HepG2 (cell line): ENCODE results near the gene CLEC10A. TPM values are rescaled to one million over a fixed set of nuclear protein-coding genes. Genes with fewer than 3 reads are reported as not detected.

Source experiments
- ATAC-seq: fragments of 200-7000 bp; cut with Tn5 transposase; 3 replicates; pipeline ENCODE4 v1.9.1; 2020; ENCODE audit warnings: mild to moderate bottlenecking, moderate library complexity
- BruUV-seq: library from RNA; stranded (reverse); fragments of 400-500 nt; replicated peaks from 2 replicates; lab custom pipeline; 2021; lab: Mats Ljungman, UMichigan
- CTCF ChIA-PET: fragments of 300-600 bp; formaldehyde crosslinking; extraction: SDS; loops from one replicate; lab custom pipeline; 2021; ENCODE audit warnings: low total read pairs, inconsistent platforms, low intra/inter-chr PET ratio; lab: Yijun Ruan, JAX
- POLR2A ChIA-PET: fragments of 350-600 bp; sonication (Branson Sonifier 250); formaldehyde crosslinking; loops from one replicate; lab custom pipeline; 2020; ENCODE audit warnings: antibody characterized with exemption, inconsistent platforms; lab: Yijun Ruan, JAX
- DNase-seq: peaks from one replicate; pipeline ENCODE4 v3.0.0-alpha.2; 2015; ENCODE audit warnings: low spot score
- FAIRE-seq: peaks from 3 replicates; lab custom pipeline; 2011; peaks lifted over from hg19 to GRCh38; lab: Jason Lieb, UNC
- H2AFZ ChIP-seq: one replicate; pipeline ENCODE4 v1.6.1; 2011; ENCODE audit warnings: low read length, inconsistent platforms
- H3K27ac ChIP-seq: fragments of 300-600 bp; 3 replicates; pipeline ENCODE4 v1.8.0; 2011; ENCODE audit warnings: mixed run types, mild to moderate bottlenecking, mixed read lengths, low read length, inconsistent platforms; ENCODE audit not compliant: insufficient read depth; ENCODE audit errors: extremely low read length
- H3K27me3 ChIP-seq, 2 experiments: fragments of 200-600 bp in 1 of 2; 2 replicates in 1 of 2; 3 replicates in 1 of 2; pipeline versions ENCODE4 v1.6.0 to v1.8.0; 2011; ENCODE audit warnings: low read length in 2 of 2, mild to moderate bottlenecking in 2 of 2, moderate library complexity in 2 of 2, inconsistent platforms in 1 of 2; ENCODE audit not compliant: insufficient read depth in 2 of 2, control insufficient read depth in 1 of 2
- H3K36me3 ChIP-seq, 2 experiments: fragments of 200-600 bp in 1 of 2; replicated peaks in 1 of 2; 2 replicates in 1 of 2; 3 replicates in 1 of 2; pipeline versions ENCODE4 v1.5.1 to v1.8.0; 2011; ENCODE audit warnings: low read length in 2 of 2, inconsistent platforms in 1 of 2; ENCODE audit not compliant: insufficient read depth in 2 of 2, control insufficient read depth in 1 of 2
- H3K4me1 ChIP-seq: 2 replicates; pipeline ENCODE4 v1.5.1; 2012; ENCODE audit warnings: low read length, inconsistent platforms; ENCODE audit not compliant: insufficient read depth
- H3K4me2 ChIP-seq: 2 replicates; pipeline ENCODE4 v1.6.0; 2011; ENCODE audit warnings: low read depth, low read length, inconsistent platforms
- H3K4me3 ChIP-seq, 3 experiments: fragments of 200-600 bp in 1 of 3; sonication (generic), shearing (Covaris generic) in 1 of 3; replicated peaks in 1 of 3; 2 replicates each; pipeline ENCODE4 v1.5.1; 2011 to 2016; ENCODE audit warnings: low read length in 3 of 3, inconsistent platforms in 2 of 3, low read depth in 2 of 3, mild to moderate bottlenecking in 2 of 3, control low read depth in 1 of 3, mixed read lengths in 1 of 3; ENCODE audit not compliant: insufficient read depth in 1 of 3
- H3K79me2 ChIP-seq: one replicate; pipeline ENCODE4 v1.6.1; 2011; ENCODE audit warnings: low read length, inconsistent platforms; ENCODE audit not compliant: insufficient read depth
- H3K9ac ChIP-seq: 2 replicates; pipeline ENCODE4 v1.6.0; 2011; ENCODE audit warnings: mild to moderate bottlenecking, low read depth, low read length, inconsistent platforms; ENCODE audit not compliant: insufficient read depth
- H3K9me3 ChIP-seq: 2 replicates; pipeline ENCODE4 v1.5.1; 2012; ENCODE audit warnings: mild to moderate bottlenecking, low read length
- H4K20me1 ChIP-seq: 2 replicates; pipeline ENCODE4 v1.6.0; 2011; ENCODE audit warnings: inconsistent platforms, mild to moderate bottlenecking, low read length, moderate library complexity; ENCODE audit not compliant: insufficient read depth
- CSRNP2 ChIP-seq: sonication (generic); formaldehyde crosslinking; conservative IDR thresholded peaks from 2 replicates; pipeline ENCODE4 v1.8.0; 2022; ENCODE audit warnings: low read depth, missing genetic modification reagents
- GABPA ChIP-seq, 2 experiments: IDR thresholded peaks; 2 replicates each; pipeline ENCODE4 v1.6.1; 2011 to 2016; ENCODE audit warnings: low read depth in 2 of 2, low read length in 1 of 2, missing biosample characterization in 1 of 2, missing genetic modification characterization in 1 of 2
- MAFK ChIP-seq, 2 experiments: IDR thresholded peaks in 1 of 2; conservative IDR thresholded peaks in 1 of 2; 2 replicates each; pipeline ENCODE4 v1.6.1; 2011; ENCODE audit warnings: improper control_type of control experiment in 2 of 2, low read length in 2 of 2
- PAX8 ChIP-seq: sonication (generic); formaldehyde crosslinking; IDR thresholded peaks from 2 replicates; pipeline ENCODE4 v1.8.0; 2022; ENCODE audit warnings: mild to moderate bottlenecking, missing genetic modification reagents, borderline replicate concordance
- PCBP1 ChIP-seq: fragments of 200-400 bp; formaldehyde crosslinking; IDR thresholded peaks from 2 replicates; pipeline ENCODE4 v1.6.1; 2017; ENCODE audit warnings: mild to moderate bottlenecking, low read depth, low read length, borderline replicate concordance
- SP4 ChIP-seq: sonication (generic); formaldehyde crosslinking; IDR thresholded peaks from 2 replicates; pipeline ENCODE4 v1.8.1; 2023; ENCODE audit warnings: mild to moderate bottlenecking, missing genetic modification reagents
- TAF15 ChIP-seq: fragments of 200-400 bp; formaldehyde crosslinking; IDR thresholded peaks from one replicate; pipeline ENCODE4 v1.6.1; 2018; ENCODE audit warnings: mild to moderate bottlenecking, low read depth, low read length; ENCODE audit not compliant: poor library complexity, severe bottlenecking
- TBL1XR1 ChIP-seq: fragments of 150-350 bp; IDR thresholded peaks from 2 replicates; pipeline ENCODE4 v1.6.1; 2014; ENCODE audit warnings: borderline replicate concordance, low read length; ENCODE audit not compliant: partially characterized antibody
- ZNF605 ChIP-seq: sonication (generic); formaldehyde crosslinking; IDR thresholded peaks from 2 replicates; pipeline ENCODE4 v1.8.0; 2022; ENCODE audit warnings: mild to moderate bottlenecking, missing genetic modification reagents
- WGBS: methylation state at CpG from one replicate; pipeline ENCODE4 v1.1.6; 2017; ENCODE audit warnings: low lambda C conversion rate; 5-methylcytosine and 5-hydroxymethylcytosine counted together
- in situ Hi-C: cut with HindIII; loops from 2 replicates; pipeline ENCODE4 v1.10.0; 2017; ENCODE audit warnings: low pct_unique_long_range_greater_than_20kb; ENCODE audit not compliant: extremely low pct_ligation_motif_present
- intact Hi-C: fragments of 100-400 bp; cut with micrococcal nuclease; formaldehyde crosslinking; loops from one replicate; pipeline ENCODE4 v1.10.0; 2022; ENCODE audit not compliant: unreplicated experiment
- polyA plus RNA-seq, 8 experiments: library from polyadenylated mRNA; depleted of rRNA in 3 of 8; stranded (reverse) in 7 of 8; unstranded in 1 of 8; fragments of >200 nt; fragmentation: Illumina TruSeq in 4 of 8; extraction: Trizol in 4 of 8; gene quantifications; 2 replicates each; pipeline versions ENCODE4 v1.2.1 to v1.2.3, GENCODE V29; 2011 to 2016; ENCODE audit warnings: low read depth in 4 of 8, missing spikeins in 1 of 8, mixed read lengths in 1 of 8; ENCODE audit not compliant: insufficient read depth in 1 of 8
- total RNA-seq, 5 experiments: library from RNA; depleted of rRNA; stranded (reverse); fragments of >200 nt; fragmentation: Illumina TruSeq; extraction: Trizol; gene quantifications; 2 replicates each; pipeline ENCODE4 v1.2.3, GENCODE V29; 2016; ENCODE audit warnings: low read depth in 1 of 5
- TF ChIP-seq, protein P1 (sequence below): sonication (generic); formaldehyde crosslinking; IDR thresholded peaks from 2 replicates; pipeline ENCODE4 v1.4.0; 2020; ENCODE audit warnings: missing genetic modification reagents

Gene CLEC10A
- total and polyA plus RNA-seq, 2 of the 13 experiments (the other 11 are each of a cell fraction or from before 2014, with no cell fraction given): 0.33 TPM; not detected in 1

- TF ChIP-seq, protein P1, sequence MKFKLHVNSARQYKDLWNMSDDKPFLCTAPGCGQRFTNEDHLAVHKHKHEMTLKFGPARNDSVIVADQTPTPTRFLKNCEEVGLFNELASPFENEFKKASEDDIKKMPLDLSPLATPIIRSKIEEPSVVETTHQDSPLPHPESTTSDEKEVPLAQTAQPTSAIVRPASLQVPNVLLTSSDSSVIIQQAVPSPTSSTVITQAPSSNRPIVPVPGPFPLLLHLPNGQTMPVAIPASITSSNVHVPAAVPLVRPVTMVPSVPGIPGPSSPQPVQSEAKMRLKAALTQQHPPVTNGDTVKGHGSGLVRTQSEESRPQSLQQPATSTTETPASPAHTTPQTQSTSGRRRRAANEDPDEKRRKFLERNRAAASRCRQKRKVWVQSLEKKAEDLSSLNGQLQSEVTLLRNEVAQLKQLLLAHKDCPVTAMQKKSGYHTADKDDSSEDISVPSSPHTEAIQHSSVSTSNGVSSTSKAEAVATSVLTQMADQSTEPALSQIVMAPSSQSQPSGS (CRISPR knock-in tag): no peak
- no peak for TF ChIP-seq TBL1XR1
- peak; percentile 12 to 51; a peak in 2 of 4 replicates for TF ChIP-seq MAFK (conservative IDR thresholded peaks at IDR 0.05 in 1 of 2, IDR thresholded peaks at IDR 0.05 in 1 of 2; ENCODE audit: low read length in 2 of 2)
- no peak for TF ChIP-seq ZNF605
- no peak for TF ChIP-seq SP4 (CRISPR knock-in tag)
- TF ChIP-seq PCBP1: no peak
Observed at GRCh38 chr17:7097940-7098339, 17.9 kb upstream of the CLEC10A start (continued).

DNA sequence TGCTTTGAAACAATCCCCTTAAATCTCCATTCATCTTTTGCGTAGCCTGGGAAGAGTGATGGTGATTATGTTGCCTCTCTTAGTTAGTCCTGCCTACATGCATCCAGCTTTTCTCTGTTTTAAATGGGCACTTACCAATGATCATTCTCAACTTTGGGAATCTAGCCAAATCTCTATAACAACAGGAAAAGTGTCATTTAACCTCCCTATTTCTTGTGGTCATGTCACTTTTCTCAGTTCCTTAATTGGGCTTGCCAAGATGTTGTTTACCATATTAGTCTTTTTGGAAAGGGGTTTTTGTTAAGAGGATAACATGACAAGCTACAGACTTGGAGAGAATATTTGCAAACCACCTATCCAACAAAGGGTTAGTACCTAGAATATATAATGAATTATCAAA, 15.6 kb upstream of the CLEC10A start:
- no peak overlapping the region for H3K9ac ChIP-seq
- CTCF ChIA-PET: no interaction called here

More for the DNA sequence above, 15.6 kb upstream of the CLEC10A start:
- no peaks in the 10 kb centered on the region for H3K27me3 ChIP-seq
- no peaks in the 10 kb centered on the region for H3K9me3 ChIP-seq
- peaks cover 3 to 8% of the 10 kb centered on the region in 2 experiments; a peak in 3 of 5 replicates for H3K36me3 ChIP-seq
- WGBS: 100% methylated on average over 1 of the region's 1 CpG
- no peaks in the 10 kb centered on the region for H3K4me1 ChIP-seq
- no peak overlapping the region for H2AFZ ChIP-seq
- BruUV-seq: no TSS peak
- no peak overlapping the region for H3K27ac ChIP-seq
- H4K20me1 ChIP-seq: no peaks in the 10 kb centered on the region
- H3K79me2 ChIP-seq: no peaks in the 10 kb centered on the region
- no peak for DNase-seq
- FAIRE-seq: no peak
- intact Hi-C loops: no loop called here
- no peak overlapping the region for H3K4me2 ChIP-seq
- POLR2A ChIA-PET: interaction anchor here (1.7 kb wide), 1 partner anchor 17 kb away, joined by 4 read pairs; no protein-coding TSS in a partner anchor
- no peak overlapping the region for H3K4me3 ChIP-seq
- no peak for ATAC-seq
- in situ Hi-C loops: no loop called here
- no peak for TF ChIP-seq PAX8 (CRISPR knock-in tag)
- no peak for TF ChIP-seq GABPA (IDR thresholded peaks at IDR 0.05; ENCODE audit: low read depth, low read length)
- no peak for TF ChIP-seq GABPA (CRISPR knock-in tag; IDR thresholded peaks at IDR 0.05; ENCODE audit: low read depth)
- TF ChIP-seq CSRNP2: no peak
- TF ChIP-seq TAF15: no peak
